Measurements from ENCODE around the gene VSTM2B.

The VSTM2B gene

GRCh38 chr19:29583196-29583999 is 57.6 kb downstream of the VSTM2B start:
- TF ChIP-seq CTCF (IDR thresholded peaks at IDR 0.05; ENCODE audit: low read depth, low read length), result no peak
- no peak for DNase-seq (ENCODE audit: extremely low read depth, low read depth)

- no peak for DNase-seq (ENCODE audit: extremely low read depth, low read depth)
- TF ChIP-seq CTCF (IDR thresholded peaks at IDR 0.05; ENCODE audit: low read depth, low read length), result no peak
Observed at GRCh38 chr19:29586401-29586800, 60.6 kb downstream of the VSTM2B start.

GRCh38 chr19:29587059-29587458 is 61.3 kb downstream of the VSTM2B start:
- no peak for TF ChIP-seq CTCF (IDR thresholded peaks at IDR 0.05; ENCODE audit: low read depth, low read length)
- no peak for DNase-seq (ENCODE audit: extremely low read depth, low read depth)

- TF ChIP-seq CTCF (IDR thresholded peaks at IDR 0.05; ENCODE audit: low read depth, low read length), result no peak
- DNase-seq (ENCODE audit: extremely low read depth, low read depth), result no peak
Observed at GRCh38 chr19:29587518-29587986, 61.8 kb downstream of the VSTM2B start.

GRCh38 chr19:29588095-29588494 is 62.3 kb downstream of the VSTM2B start:
- TF ChIP-seq CTCF (IDR thresholded peaks at IDR 0.05; ENCODE audit: low read depth, low read length), result no peak
- DNase-seq (ENCODE audit: extremely low read depth, low read depth), result no peak

GRCh38 chr19:29590278-29590677 is 64.5 kb downstream of the VSTM2B start:
- no peak for DNase-seq (ENCODE audit: extremely low read depth, low read depth)
- TF ChIP-seq CTCF (IDR thresholded peaks at IDR 0.05; ENCODE audit: low read depth, low read length), result no peak

GRCh38 chr19:29591670-29592069 is 65.9 kb downstream of the VSTM2B start:
- no peak for TF ChIP-seq CTCF (IDR thresholded peaks at IDR 0.05; ENCODE audit: low read depth, low read length)
- no peak for DNase-seq (ENCODE audit: extremely low read depth, low read depth)

Measured in AG09319 (cell line).